SK-N-SH (cell line): ENCODE results near the gene NCAM2.

Experiments
- POLR2AphosphoS5 ChIP-seq: IDR thresholded peaks from 2 replicates; pipeline ENCODE4 v1.6.1; 2012; ENCODE audit warnings: low read depth, low read length
- SIN3A ChIP-seq: IDR thresholded peaks from 2 replicates; pipeline ENCODE4 v1.6.1; 2012; ENCODE audit warnings: low read depth, mild to moderate bottlenecking, low read length, moderate library complexity, borderline replicate concordance
- TEAD4 ChIP-seq: IDR thresholded peaks from 2 replicates; pipeline ENCODE4 v1.4.0; 2012; ENCODE audit warnings: mild to moderate bottlenecking, borderline replicate concordance; ENCODE audit not compliant: insufficient read depth
- TF ChIP-seq, protein P1 (sequence below): fragments of 200-600 bp; sonication (generic); IDR thresholded peaks from 2 replicates; pipeline ENCODE4 v1.6.1; 2017; ENCODE audit warnings: antibody characterized with exemption, mild to moderate bottlenecking, moderate library complexity

DNA sequence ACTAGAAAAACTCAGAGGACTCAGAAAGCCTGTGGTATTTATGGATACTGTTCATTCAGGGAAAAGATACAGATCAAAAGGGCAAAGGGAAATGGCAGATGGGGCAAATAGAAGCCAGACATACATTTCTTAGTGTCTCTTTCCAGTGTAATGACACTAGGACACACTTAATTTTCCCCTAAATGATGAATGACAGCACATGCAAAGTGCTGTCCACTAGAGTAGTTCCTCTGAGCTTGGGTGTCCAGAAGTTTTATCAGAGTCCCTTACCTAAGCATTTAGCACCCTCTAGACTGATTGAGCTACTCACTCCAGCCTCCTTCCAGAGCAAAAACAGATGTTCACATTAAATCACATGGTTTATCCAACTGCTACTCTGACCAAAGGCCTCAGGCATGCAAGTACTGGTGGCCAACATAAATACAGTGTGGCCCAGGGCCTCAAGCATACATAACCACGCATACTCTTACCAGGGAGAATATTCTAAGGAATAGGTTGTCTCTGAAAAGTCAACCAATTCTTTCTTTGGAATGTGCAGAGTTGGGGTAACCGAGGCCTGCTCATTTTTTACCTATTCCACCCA lies 166.9 kb downstream of the NCAM2 start:
- TF ChIP-seq POLR2AphosphoS5 (peak; percentile 41; the same call in 1 of the 2 replicates), TEAD4 (0 out of 2 replicates have a peak, but pooled peaks have one; percentile 32), SIN3A (no peak)
- TF ChIP-seq, protein P1, sequence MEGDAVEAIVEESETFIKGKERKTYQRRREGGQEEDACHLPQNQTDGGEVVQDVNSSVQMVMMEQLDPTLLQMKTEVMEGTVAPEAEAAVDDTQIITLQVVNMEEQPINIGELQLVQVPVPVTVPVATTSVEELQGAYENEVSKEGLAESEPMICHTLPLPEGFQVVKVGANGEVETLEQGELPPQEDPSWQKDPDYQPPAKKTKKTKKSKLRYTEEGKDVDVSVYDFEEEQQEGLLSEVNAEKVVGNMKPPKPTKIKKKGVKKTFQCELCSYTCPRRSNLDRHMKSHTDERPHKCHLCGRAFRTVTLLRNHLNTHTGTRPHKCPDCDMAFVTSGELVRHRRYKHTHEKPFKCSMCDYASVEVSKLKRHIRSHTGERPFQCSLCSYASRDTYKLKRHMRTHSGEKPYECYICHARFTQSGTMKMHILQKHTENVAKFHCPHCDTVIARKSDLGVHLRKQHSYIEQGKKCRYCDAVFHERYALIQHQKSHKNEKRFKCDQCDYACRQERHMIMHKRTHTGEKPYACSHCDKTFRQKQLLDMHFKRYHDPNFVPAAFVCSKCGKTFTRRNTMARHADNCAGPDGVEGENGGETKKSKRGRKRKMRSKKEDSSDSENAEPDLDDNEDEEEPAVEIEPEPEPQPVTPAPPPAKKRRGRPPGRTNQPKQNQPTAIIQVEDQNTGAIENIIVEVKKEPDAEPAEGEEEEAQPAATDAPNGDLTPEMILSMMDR = no peak
